Peyer's patch (tissue), 4 donors: ENCODE results near the gene SH3BGRL3. TPM values are rescaled to one million over a fixed set of nuclear protein-coding genes. Genes with fewer than 3 reads are reported as not detected.
"Not testable (repeated sequence)": the region's sequence is repeated elsewhere in the genome, so short reads cannot be mapped to it uniquely, and the experiment has no call there.

ENCODE experiments used
- DNase-seq, 3 donors: peaks; one replicate each; pipeline ENCODE4 v3.0.0-alpha.2; 2017 to 2019
- H3K27ac ChIP-seq, 4 donors: fragments of 200-600 bp; sonication (generic); one replicate each; pipeline ENCODE4 v1.5.1; 2016 to 2019
- H3K27me3 ChIP-seq, 2 donors: fragments of 200-600 bp; sonication (generic); one replicate each; pipeline ENCODE4 v1.5.1; 2019
- H3K36me3 ChIP-seq, 3 donors: fragments of 200-600 bp; sonication (generic); one replicate each; pipeline ENCODE4 v1.5.1; 2016 to 2019
- H3K4me1 ChIP-seq, 4 donors: fragments of 200-600 bp; sonication (generic); one replicate each; pipeline ENCODE4 v1.5.1; 2016 to 2019
- H3K4me3 ChIP-seq, 4 donors: fragments of 200-600 bp; sonication (generic); 1 replicate in 3 of 4; 2 replicates in 1 of 4; pipeline ENCODE4 v1.5.1; 2016 to 2019; ENCODE audit warnings: mild to moderate bottlenecking in 1 of 4
- H3K9me3 ChIP-seq, 4 donors: fragments of 200-600 bp; sonication (generic); one replicate each; pipeline ENCODE4 v1.5.1; 2016 to 2019; ENCODE audit warnings: mild to moderate bottlenecking in 1 of 4
- CTCF ChIP-seq, 6 experiments: fragments of 450-650 bp in 4 of 6; fragments of 200-600 bp in 2 of 6; sonication (generic) in 1 of 6; IDR thresholded peaks; one replicate each; pipeline ENCODE4 v1.5.1; 2017 to 2019; ENCODE audit warnings: antibody characterized with exemption in 6 of 6, mild to moderate bottlenecking in 3 of 6, moderate library complexity in 1 of 6
- POLR2A ChIP-seq, 2 donors: fragments of 450-650 bp; IDR thresholded peaks; one replicate each; pipeline ENCODE4 v1.5.1; 2017; ENCODE audit warnings: antibody characterized with exemption in 2 of 2, mild to moderate bottlenecking in 2 of 2, moderate library complexity in 2 of 2
- total RNA-seq, 4 donors: library from RNA; depleted of rRNA; stranded (reverse); fragments of >200 nt; gene quantifications; one replicate each; pipeline ENCODE4 v1.1.0, GENCODE V29; 2016

Gene SH3BGRL3
- total RNA-seq, result 10 to 100 TPM; 62.7 to 91.8 (median 89.6) TPM

- no peaks in the 10 kb centered on the region for H3K9me3 ChIP-seq
- H3K4me3 ChIP-seq, result peak within 1 kb of the TSS; percentile 67 to 85 (median 72)
- DNase-seq, result peak; percentile 91 to 96 (median 95)
- peak within 1 kb of the TSS; percentile 92 to 96 (median 94) for H3K27ac ChIP-seq
- peaks cover 0 to 8% (median 0%) of the 10 kb centered on the region in 3 donors for H3K36me3 ChIP-seq
- H3K27me3 ChIP-seq, result no peaks in the 10 kb centered on the region
- H3K4me1 ChIP-seq, result peaks cover 17 to 79% (median 55%) of the 10 kb centered on the region in 4 donors
- TF ChIP-seq CTCF (IDR thresholded peaks at IDR 0.05) (peak in 3 of 6 experiments; percentile 22 to 35 (median 35)), POLR2A (IDR thresholded peaks at IDR 0.05) (peak; percentile 98 to 99)
These were observed at the start of gene SH3BGRL3 for GRCh38 chr1:26279456-26280332. SH3BGRL3 (plus strand) TSS chr1:26280086; CDS start chr1:26280156, 70 bp downstream.

GRCh38 chr1:26230682-26231081, 49.2 kb upstream of the SH3BGRL3 start:
- H3K27ac ChIP-seq, H3K4me1 ChIP-seq, DNase-seq, H3K36me3 ChIP-seq, H3K27me3 ChIP-seq, H3K9me3 ChIP-seq, H3K4me3 ChIP-seq: not testable (repeated sequence)

GRCh38 chr1:26233903-26234643, 45.8 kb upstream of the SH3BGRL3 start, which contains the start of gene CEP85:
CEP85 (plus strand) TSS chr1:26234200; CDS start chr1:26239784, 5,584 bp downstream.
- no peaks in the 10 kb centered on the region for H3K36me3 ChIP-seq
- H3K27ac ChIP-seq, result peak within 1 kb of the TSS; percentile 80 to 95 (median 87)
- no peaks in the 10 kb centered on the region for H3K9me3 ChIP-seq
- TF ChIP-seq CTCF (IDR thresholded peaks at IDR 0.05) (peak; percentile 78 to 92 (median 88)), POLR2A (IDR thresholded peaks at IDR 0.05) (peak; percentile 86 to 92)
- peak; percentile 98 to 99 (median 99) for DNase-seq
- H3K4me1 ChIP-seq, result peaks cover 0 to 6% (median 2%) of the 10 kb centered on the region in 4 donors
- H3K4me3 ChIP-seq, result peak within 1 kb of the TSS; percentile 58 to 75 (median 65)
- H3K27me3 ChIP-seq, result no peaks in the 10 kb centered on the region

GRCh38 chr1:26234644-26235370, 45.1 kb upstream of the SH3BGRL3 start:
- DNase-seq, result no peak
- peak overlapping the region; percentile 80 to 95 (median 87) for H3K27ac ChIP-seq
- peaks cover 0 to 6% (median 2%) of the 10 kb centered on the region in 4 donors for H3K4me1 ChIP-seq
- H3K36me3 ChIP-seq, result no peaks in the 10 kb centered on the region
- H3K9me3 ChIP-seq, result no peaks in the 10 kb centered on the region
- TF ChIP-seq CTCF (IDR thresholded peaks at IDR 0.05) (no peak), POLR2A (IDR thresholded peaks at IDR 0.05) (no peak)
- H3K27me3 ChIP-seq, result no peaks in the 10 kb centered on the region
- H3K4me3 ChIP-seq, result peak overlapping the region; percentile 58 to 75 (median 65)

GRCh38 chr1:26237230-26237966, 42.5 kb upstream of the SH3BGRL3 start:
- Histone ChIP-seq H3K36me3 (no peaks in the 10 kb centered on the region), H3K9me3 (no peaks in the 10 kb centered on the region), H3K27ac (no peak overlapping the region), H3K4me3 (no peak overlapping the region), H3K27me3 (no peaks in the 10 kb centered on the region), H3K4me1 (peaks cover 0 to 6% (median 2%) of the 10 kb centered on the region in 4 donors)
- no peak for DNase-seq
- no peak for TF ChIP-seq POLR2A (IDR thresholded peaks at IDR 0.05)
- no peak for TF ChIP-seq CTCF (IDR thresholded peaks at IDR 0.05)
